ENCODE data around the gene CFAP298. TPM values are rescaled to one million over a fixed set of nuclear protein-coding genes. Genes with fewer than 3 reads are reported as not detected.

Gene CFAP298
- polyA plus RNA-seq, 3 donors: 18.7 to 28.7 (median 26.5) TPM

GRCh38 chr21:32599091-32599490 lies 13.1 kb downstream of the CFAP298 start:
- DNase-seq: no peak
- peaks cover 38 to 51% of the 10 kb centered on the region in 2 donors for H3K36me3 ChIP-seq (replicated peaks in 1 of 2; ENCODE audit: control insufficient read depth in 1 of 2, insufficient read depth in 2 of 2, low read length in 2 of 2)
- Mint-ChIP-seq H3K4me3 (no peak overlapping the region), H3K27me3 (ENCODE audit: low read depth in 3 of 3) (no peaks in the 10 kb centered on the region), H3K36me3 (peaks cover 37 to 60% of the 10 kb centered on the region in 2 donors), H3K9me3 (no peaks in the 10 kb centered on the region), H3K4me1 (no peaks in the 10 kb centered on the region), H3K27ac (no peak overlapping the region)
- intact Hi-C loops (cut with micrococcal nuclease): no loop called here
- H3K4me3 ChIP-seq (replicated peaks in 1 of 3; ENCODE audit: low read depth in 2 of 3, low read length in 3 of 3): no peak overlapping the region
- H3K4me2 ChIP-seq (replicated peaks; ENCODE audit: extremely low read depth, low read length, poor library complexity, severe bottlenecking): no peak overlapping the region
- H2AFZ ChIP-seq (ENCODE audit: insufficient read depth, low read depth, low read length, poor library complexity, severe bottlenecking): no peak overlapping the region
- 100% methylated on average over 3 of the region's 5 CpGs for WGBS (ENCODE audit: insufficient coverage)
- peaks cover 3% of the 10 kb centered on the region for H4K20me1 ChIP-seq (ENCODE audit: insufficient read depth, low read length)
- no peaks in the 10 kb centered on the region for H3K4me1 ChIP-seq (ENCODE audit: control insufficient read depth in 1 of 2, insufficient read depth in 2 of 2, low read length in 2 of 2)
- no peak overlapping the region for H3K9ac ChIP-seq (ENCODE audit: insufficient read depth, low read length, poor library complexity, severe bottlenecking)
- no peaks in the 10 kb centered on the region for H3K27me3 ChIP-seq (ENCODE audit: control insufficient read depth in 2 of 2, insufficient read depth in 2 of 2, low read length in 2 of 2)
- H3K27ac ChIP-seq (ENCODE audit: low read depth in 1 of 2, low read length in 2 of 2): no peak overlapping the region
- no peak for TF ChIP-seq CTCF (IDR thresholded peaks at IDR 0.05)
- H3K79me2 ChIP-seq (ENCODE audit: insufficient read depth, low read length): no peaks in the 10 kb centered on the region
- no peaks in the 10 kb centered on the region for H3K9me3 ChIP-seq (replicated peaks in 1 of 2; ENCODE audit: control insufficient read depth in 1 of 2, insufficient read depth in 1 of 2, low read length in 2 of 2)

DNA sequence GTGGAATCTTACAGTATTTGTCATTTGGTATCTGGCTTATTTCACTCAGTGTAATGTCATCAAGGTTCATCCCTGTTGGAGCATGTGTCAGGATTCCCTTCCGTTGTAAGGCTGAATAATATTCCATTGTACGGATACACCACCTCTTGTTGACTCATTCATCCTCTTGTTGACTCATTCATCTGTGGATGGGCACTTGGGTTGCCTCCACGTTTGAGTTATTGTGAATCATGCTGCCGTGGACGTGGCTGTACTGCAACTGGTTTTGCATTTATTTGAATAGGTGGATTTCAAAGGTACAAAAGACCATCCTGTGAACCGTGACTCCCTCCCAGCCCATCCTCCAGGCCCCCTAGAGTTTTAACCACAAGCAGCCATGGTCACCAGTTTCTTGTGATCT lies 15.0 kb downstream of the CFAP298 start:
- Histone ChIP-seq H3K4me2 (replicated peaks; ENCODE audit: extremely low read depth, low read length, poor library complexity, severe bottlenecking) (no peak overlapping the region), H3K27ac (ENCODE audit: low read depth in 1 of 2, low read length in 2 of 2) (no peak overlapping the region), H3K36me3 (replicated peaks in 1 of 2; ENCODE audit: control insufficient read depth in 1 of 2, insufficient read depth in 2 of 2, low read length in 2 of 2) (peaks cover 21 to 32% of the 10 kb centered on the region in 2 donors), H3K9me3 (replicated peaks in 1 of 2; ENCODE audit: control insufficient read depth in 1 of 2, insufficient read depth in 1 of 2, low read length in 2 of 2) (no peaks in the 10 kb centered on the region), H2AFZ (ENCODE audit: insufficient read depth, low read depth, low read length, poor library complexity, severe bottlenecking) (no peak overlapping the region), H3K27me3 (ENCODE audit: control insufficient read depth in 2 of 2, insufficient read depth in 2 of 2, low read length in 2 of 2) (no peaks in the 10 kb centered on the region), H3K4me1 (ENCODE audit: control insufficient read depth in 1 of 2, insufficient read depth in 2 of 2, low read length in 2 of 2) (no peaks in the 10 kb centered on the region), H3K9ac (ENCODE audit: insufficient read depth, low read length, poor library complexity, severe bottlenecking) (no peak overlapping the region), H3K79me2 (ENCODE audit: insufficient read depth, low read length) (no peaks in the 10 kb centered on the region), H4K20me1 (ENCODE audit: insufficient read depth, low read length) (peaks cover 3% of the 10 kb centered on the region), H3K4me3 (replicated peaks in 1 of 3; ENCODE audit: low read depth in 2 of 3, low read length in 3 of 3) (no peak overlapping the region)
- Mint-ChIP-seq H3K27me3 (ENCODE audit: low read depth in 3 of 3) (no peaks in the 10 kb centered on the region), H3K36me3 (peaks cover 18 to 42% of the 10 kb centered on the region in 2 donors), H3K4me1 (no peaks in the 10 kb centered on the region), H3K9me3 (no peaks in the 10 kb centered on the region), H3K27ac (no peak overlapping the region), H3K4me3 (no peak overlapping the region)
- intact Hi-C loops (cut with micrococcal nuclease): no loop called here
- no peak for DNase-seq
- TF ChIP-seq CTCF (IDR thresholded peaks at IDR 0.05): no peak
- WGBS (ENCODE audit: insufficient coverage): 100% methylated on average over 1 of the region's 6 CpGs

Data from CD14-positive monocyte (primary cell).